ENCODE results near the gene GIT2. TPM values are rescaled to one million over a fixed set of nuclear protein-coding genes. Genes with fewer than 3 reads are reported as not detected.
A peak's percentile ranks its signal among the peaks of the same experiment; 100 is the strongest.

Gene GIT2
- total and polyA plus RNA-seq, 2 of the 13 experiments (the other 11 are each of a cell fraction or from before 2014, with no cell fraction given), result 18.4 to 19.8 TPM

- TF ChIP-seq, protein P1, sequence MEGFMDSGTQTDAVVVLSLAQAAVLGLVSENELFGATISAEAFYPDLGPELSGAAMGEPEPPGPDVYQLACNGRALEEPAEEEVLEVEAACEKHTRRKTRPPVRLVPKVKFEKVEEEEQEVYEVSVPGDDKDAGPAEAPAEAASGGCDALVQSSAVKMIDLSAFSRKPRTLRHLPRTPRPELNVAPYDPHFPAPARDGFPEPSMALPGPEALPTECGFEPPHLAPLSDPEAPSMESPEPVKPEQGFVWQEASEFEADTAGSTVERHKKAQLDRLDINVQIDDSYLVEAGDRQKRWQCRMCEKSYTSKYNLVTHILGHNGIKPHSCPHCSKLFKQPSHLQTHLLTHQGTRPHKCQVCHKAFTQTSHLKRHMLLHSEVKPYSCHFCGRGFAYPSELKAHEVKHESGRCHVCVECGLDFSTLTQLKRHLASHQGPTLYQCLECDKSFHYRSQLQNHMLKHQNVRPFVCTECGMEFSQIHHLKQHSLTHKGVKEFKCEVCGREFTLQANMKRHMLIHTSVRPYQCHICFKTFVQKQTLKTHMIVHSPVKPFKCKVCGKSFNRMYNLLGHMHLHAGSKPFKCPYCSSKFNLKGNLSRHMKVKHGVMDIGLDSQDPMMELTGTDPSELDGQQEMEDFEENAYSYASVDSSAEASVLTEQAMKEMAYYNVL (CRISPR knock-in tag; IDR thresholded peaks at IDR 0.05; ENCODE audit: borderline replicate concordance), result peak; percentile 65; the same call in 1 of the 2 replicates
- no peak for TF ChIP-seq AKNA (CRISPR knock-in tag; IDR thresholded peaks at IDR 0.05; ENCODE audit: borderline replicate concordance)
- TF ChIP-seq IRX3 (CRISPR knock-in tag; IDR thresholded peaks at IDR 0.05; ENCODE audit: borderline replicate concordance, low read depth), result no peak
- no peak for TF ChIP-seq ZNF678 (CRISPR knock-in tag; IDR thresholded peaks at IDR 0.05)
- peak; percentile 50; the same call in 1 of the 2 replicates for TF ChIP-seq MYC (CRISPR knock-in tag; IDR thresholded peaks at IDR 0.05; ENCODE audit: borderline replicate concordance)
- TF ChIP-seq CC2D1A (CRISPR knock-in tag; IDR thresholded peaks at IDR 0.05), result no peak
- TF ChIP-seq NR0B2 (CRISPR knock-in tag; IDR thresholded peaks at IDR 0.05), result no peak
- TF ChIP-seq, protein P2, sequence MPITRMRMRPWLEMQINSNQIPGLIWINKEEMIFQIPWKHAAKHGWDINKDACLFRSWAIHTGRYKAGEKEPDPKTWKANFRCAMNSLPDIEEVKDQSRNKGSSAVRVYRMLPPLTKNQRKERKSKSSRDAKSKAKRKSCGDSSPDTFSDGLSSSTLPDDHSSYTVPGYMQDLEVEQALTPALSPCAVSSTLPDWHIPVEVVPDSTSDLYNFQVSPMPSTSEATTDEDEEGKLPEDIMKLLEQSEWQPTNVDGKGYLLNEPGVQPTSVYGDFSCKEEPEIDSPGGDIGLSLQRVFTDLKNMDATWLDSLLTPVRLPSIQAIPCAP (CRISPR knock-in tag; IDR thresholded peaks at IDR 0.05; ENCODE audit: low read depth), result no peak
- no peak for TF ChIP-seq ZNF329 (CRISPR knock-in tag; IDR thresholded peaks at IDR 0.05; ENCODE audit: low read depth)
- peak; percentile 58; the same call in 1 of the 2 replicates for TF ChIP-seq TARDBP (CRISPR knock-in tag; IDR thresholded peaks at IDR 0.05)
- TF ChIP-seq TRIM24 (CRISPR knock-in tag; IDR thresholded peaks at IDR 0.05), result no peak
- no peak for TF ChIP-seq CCAR2 (optimal IDR thresholded peaks at IDR 0.05; ENCODE audit: low read depth, low read length)
- no peak for TF ChIP-seq BHLHE40 (IDR thresholded peaks at IDR 0.05; ENCODE audit: low read length)
- no peak for TF ChIP-seq ZBTB49 (CRISPR knock-in tag; IDR thresholded peaks at IDR 0.05; ENCODE audit: borderline replicate concordance)
- TF ChIP-seq ZNF543 (CRISPR knock-in tag; IDR thresholded peaks at IDR 0.05), result no peak
- no peak for TF ChIP-seq BORCS8-MEF2B (CRISPR knock-in tag; IDR thresholded peaks at IDR 0.05)
Measured at GRCh38 chr12:110035534-110036104, 39.5 kb upstream of the GIT2 start (continued).

All from HepG2 (cell line).